Neural cell (in vitro differentiated cells): ENCODE results near the gene CTDP1. TPM values are rescaled to one million over a fixed set of nuclear protein-coding genes. Genes with fewer than 3 reads are reported as not detected.
"Not testable (repeated sequence)": the region's sequence is repeated elsewhere in the genome, so short reads cannot be mapped to it uniquely, and the experiment has no call there.

Experiments used
- H2AFZ ChIP-seq: fragments of 200-600, 300-800 bp; sonication (generic), shearing (Covaris generic); 2 replicates; pipeline ENCODE4 v1.6.0; 2014; ENCODE audit warnings: low read depth, mild to moderate bottlenecking, antibody characterized with exemption, low read length, moderate library complexity
- H3F3A ChIP-seq: fragments of 200-600 bp; shearing (Covaris generic); 2 replicates; pipeline ENCODE4 v1.6.1; 2016; ENCODE audit warnings: mild to moderate bottlenecking, moderate library complexity, mixed read lengths, antibody characterized with exemption, low read length; ENCODE audit not compliant: insufficient read depth, poor library complexity, severe bottlenecking
- H3K27ac ChIP-seq: fragments of 200-600, 300-800 bp; sonication (generic), shearing (Covaris generic); 2 replicates; pipeline ENCODE4 v1.5.1; 2014; ENCODE audit warnings: mild to moderate bottlenecking, low read length, moderate library complexity
- H3K27me3 ChIP-seq: fragments of 300-800, 200-600 bp; sonication (generic), shearing (Covaris generic); 2 replicates; pipeline ENCODE4 v1.6.0; 2014; ENCODE audit warnings: mild to moderate bottlenecking, low read depth, low read length, moderate library complexity; ENCODE audit not compliant: insufficient read depth
- H3K36me3 ChIP-seq: fragments of 300-800, 200-600 bp; sonication (generic), shearing (Covaris generic); 2 replicates; pipeline ENCODE4 v1.5.1; 2014; ENCODE audit warnings: mild to moderate bottlenecking, antibody characterized with exemption, low read length, moderate library complexity; ENCODE audit not compliant: insufficient read depth
- H3K4me2 ChIP-seq: fragments of 300-800, 200-600 bp; sonication (generic), shearing (Covaris generic); 2 replicates; pipeline ENCODE4 v1.6.0; 2014; ENCODE audit warnings: mild to moderate bottlenecking, low read length
- H3K4me3 ChIP-seq: fragments of 300-800, 200-600 bp; sonication (generic), shearing (Covaris generic); 2 replicates; pipeline ENCODE4 v1.5.1; 2014; ENCODE audit warnings: mild to moderate bottlenecking, low read length, moderate library complexity
- H3K79me2 ChIP-seq: fragments of 200-600 bp; shearing (Covaris generic); replicated peaks from 2 replicates; pipeline ENCODE4 v1.6.0; 2014; ENCODE audit warnings: mild to moderate bottlenecking, low read length, moderate library complexity; ENCODE audit not compliant: insufficient read depth
- H3K9ac ChIP-seq: fragments of 300-800, 200-600 bp; sonication (generic), shearing (Covaris generic); 2 replicates; pipeline ENCODE4 v1.6.1; 2016; ENCODE audit warnings: mild to moderate bottlenecking, low read length, mixed read lengths
- H3K9me2 ChIP-seq: fragments of 200-600 bp; shearing (Covaris generic); 2 replicates; pipeline ENCODE4 v1.6.1; 2016; ENCODE audit warnings: mild to moderate bottlenecking, low read length, mixed read lengths; ENCODE audit not compliant: insufficient read depth
- H3K9me3 ChIP-seq: fragments of 200-600, 300-800 bp; sonication (generic), shearing (Covaris generic); 2 replicates; pipeline ENCODE4 v1.6.1; 2016; ENCODE audit warnings: mild to moderate bottlenecking, mixed run types, low read length, moderate library complexity, mixed read lengths
- H4K20me1 ChIP-seq: fragments of 200-600 bp; shearing (Covaris generic); 2 replicates; pipeline ENCODE4 v1.6.1; 2016; ENCODE audit warnings: mild to moderate bottlenecking, mixed run types; ENCODE audit not compliant: insufficient read depth
- CTCF ChIP-seq: fragments of 450-650 bp; IDR thresholded peaks from 2 replicates; pipeline ENCODE4 v1.5.1; 2014; ENCODE audit warnings: antibody characterized with exemption, mild to moderate bottlenecking, moderate library complexity; ENCODE audit not compliant: poor library complexity, severe bottlenecking
- EP300 ChIP-seq: fragments of 450-650 bp; conservative IDR thresholded peaks from 2 replicates; pipeline ENCODE4 v1.6.1; 2014; ENCODE audit warnings: antibody characterized with exemption, mild to moderate bottlenecking, moderate library complexity; ENCODE audit not compliant: poor library complexity, severe bottlenecking
- EZH2 ChIP-seq: fragments of 200-600, 300-800 bp; shearing (Covaris generic), sonication (generic); IDR thresholded peaks from 2 replicates; pipeline ENCODE4 v1.6.1; 2014; ENCODE audit warnings: antibody characterized with exemption, low read length, borderline replicate concordance, mild to moderate bottlenecking; ENCODE audit not compliant: insufficient read depth, poor library complexity, severe bottlenecking
- MXI1 ChIP-seq: fragments of 450-650 bp; conservative IDR thresholded peaks from 2 replicates; pipeline ENCODE4 v1.6.1; 2014; ENCODE audit warnings: antibody characterized with exemption, mild to moderate bottlenecking; ENCODE audit not compliant: poor library complexity, severe bottlenecking
- POLR2AphosphoS5 ChIP-seq: IDR thresholded peaks from 2 replicates; pipeline ENCODE4 v1.6.1; 2012
- RAD21 ChIP-seq: fragments of 450-650 bp; conservative IDR thresholded peaks from 2 replicates; pipeline ENCODE4 v1.6.1; 2014; ENCODE audit warnings: antibody characterized with exemption, mild to moderate bottlenecking, moderate library complexity
- REST ChIP-seq: IDR thresholded peaks from 2 replicates; pipeline ENCODE4 v1.6.1; 2012; ENCODE audit warnings: borderline replicate concordance
- SMC3 ChIP-seq: fragments of 450-650 bp; conservative IDR thresholded peaks from 2 replicates; pipeline ENCODE4 v1.6.1; 2014; ENCODE audit warnings: antibody characterized with exemption, mild to moderate bottlenecking, moderate library complexity; ENCODE audit not compliant: poor library complexity
- TAF1 ChIP-seq: IDR thresholded peaks from 2 replicates; pipeline ENCODE4 v1.6.1; 2012; ENCODE audit warnings: low read depth
- polyA plus RNA-seq: library from polyadenylated mRNA; depleted of rRNA; stranded (reverse); fragments of >200 nt; gene quantifications from 2 replicates; pipeline ENCODE4 v1.2.3, GENCODE V29; 2014

Gene CTDP1
- polyA plus RNA-seq, 1 donor from 2014 or later, result 22.3 TPM

DNA sequence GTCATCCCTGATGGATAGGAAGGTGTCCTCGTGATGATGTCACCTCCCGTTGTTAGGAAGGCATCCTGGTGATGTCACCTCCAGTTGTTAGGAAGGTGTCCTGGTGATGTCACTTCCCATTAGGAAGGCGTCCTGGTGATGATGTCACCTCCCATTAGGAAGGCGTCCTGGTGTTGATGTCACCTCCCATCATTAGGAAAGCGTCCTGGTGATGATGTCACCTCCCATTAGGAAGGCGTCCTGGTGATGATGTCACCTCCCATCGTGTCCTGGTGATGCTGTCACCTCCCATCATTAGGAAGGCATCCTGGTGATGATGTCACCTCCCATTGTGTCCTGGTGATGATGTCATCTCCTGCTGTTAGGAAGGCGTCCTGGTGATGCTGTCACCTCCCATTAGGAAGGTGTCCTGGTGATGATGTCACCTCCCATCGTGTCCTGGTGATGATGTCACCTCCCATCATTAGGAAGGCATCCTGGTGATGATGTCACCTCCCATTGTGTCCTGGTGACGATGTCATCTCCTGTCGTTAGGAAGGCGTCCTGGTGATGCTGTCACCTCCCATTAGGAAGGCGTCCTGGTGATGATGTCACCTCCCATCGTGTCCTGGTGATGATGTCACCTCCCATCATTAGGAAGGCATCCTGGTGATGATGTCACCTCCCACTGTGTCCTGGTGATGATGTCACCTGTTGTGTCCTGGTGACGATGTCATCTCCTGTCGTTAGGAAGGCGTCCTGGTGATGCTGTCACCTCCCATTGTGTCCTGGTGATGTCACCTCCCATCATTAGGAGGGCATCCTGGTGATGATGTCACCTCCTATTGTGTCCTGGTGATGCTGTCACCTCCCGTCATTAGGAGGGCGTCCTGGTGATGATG lies 40.1 kb downstream of the CTDP1 start:
- not testable (repeated sequence) for H3K9me3 ChIP-seq, H3K27ac ChIP-seq, H4K20me1 ChIP-seq, H3K27me3 ChIP-seq, H3K9ac ChIP-seq, H2AFZ ChIP-seq, H3K36me3 ChIP-seq, H3K4me2 ChIP-seq, H3K9me2 ChIP-seq, H3K79me2 ChIP-seq, H3K4me3 ChIP-seq, H3F3A ChIP-seq
- TF ChIP-seq REST, result peak; percentile 47

DNA sequence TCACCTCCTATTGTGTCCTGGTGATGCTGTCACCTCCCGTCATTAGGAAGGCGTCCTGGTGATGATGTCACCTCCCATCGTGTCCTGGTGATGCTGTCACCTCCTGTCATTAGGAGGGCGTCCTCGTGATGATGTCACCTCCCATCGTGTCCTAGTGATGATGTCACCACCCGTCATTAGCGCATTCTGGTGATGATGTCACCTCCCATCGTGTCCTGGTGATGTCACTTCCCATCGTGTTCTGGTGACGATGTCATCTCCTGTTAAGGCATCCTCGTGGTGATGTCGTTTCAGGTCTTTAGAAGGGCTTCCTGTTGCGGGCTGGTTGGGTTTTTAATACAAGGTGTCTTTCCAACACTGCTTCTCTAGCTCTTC lies 40.7 kb downstream of the CTDP1 start:
- no peak overlapping the region for H3K4me3 ChIP-seq
- no peaks in the 10 kb centered on the region for H3K27me3 ChIP-seq
- H3K27ac ChIP-seq, result no peak overlapping the region
- TF ChIP-seq RAD21 (no peak), MXI1 (no peak), POLR2AphosphoS5 (no peak)
- no peaks in the 10 kb centered on the region for H3F3A ChIP-seq
- no peak overlapping the region for H2AFZ ChIP-seq
- no peaks in the 10 kb centered on the region for H4K20me1 ChIP-seq
- no peaks in the 10 kb centered on the region for H3K9me3 ChIP-seq
- H3K9ac ChIP-seq, result no peak overlapping the region
- no peak overlapping the region for H3K4me2 ChIP-seq
- H3K36me3 ChIP-seq, result no peaks in the 10 kb centered on the region
- no peaks in the 10 kb centered on the region for H3K79me2 ChIP-seq
- H3K9me2 ChIP-seq, result no peaks in the 10 kb centered on the region

DNA sequence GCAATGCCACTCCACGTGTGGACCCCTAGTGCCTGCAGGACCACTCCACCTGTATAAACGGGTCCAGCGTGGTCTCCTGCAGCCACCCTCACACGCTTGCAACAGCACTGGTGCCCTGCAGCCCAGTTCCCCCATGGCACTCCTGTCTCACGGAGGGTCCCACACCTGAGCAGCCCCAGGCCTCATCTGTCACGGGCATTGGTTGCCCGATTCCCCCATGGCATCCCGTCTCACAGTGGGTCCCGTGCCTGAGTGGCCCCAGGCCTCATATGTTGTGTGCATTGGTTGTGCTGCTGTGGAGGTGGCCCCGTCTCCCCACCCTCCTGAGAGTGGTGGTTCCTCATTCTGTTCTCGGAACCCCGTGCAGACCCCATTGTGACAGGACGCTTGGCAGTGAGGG lies 43.4 kb downstream of the CTDP1 start:
- H2AFZ ChIP-seq, result no peak overlapping the region
- TF ChIP-seq POLR2AphosphoS5, result no peak
- TF ChIP-seq SMC3, result no peak
- no peak for TF ChIP-seq TAF1
- no peak for TF ChIP-seq MXI1
- no peak for TF ChIP-seq RAD21
- TF ChIP-seq EP300, result no peak
- no peak for TF ChIP-seq REST
- no peak for TF ChIP-seq CTCF
- TF ChIP-seq EZH2, result no peak
- H3K36me3 ChIP-seq, result peaks cover 6% of the 10 kb centered on the region
- no peaks in the 10 kb centered on the region for H3K9me3 ChIP-seq
- H3K27ac ChIP-seq, result no peak overlapping the region
- H3F3A ChIP-seq, result no peaks in the 10 kb centered on the region
- no peaks in the 10 kb centered on the region for H3K9me2 ChIP-seq
- H4K20me1 ChIP-seq, result no peaks in the 10 kb centered on the region
- no peaks in the 10 kb centered on the region for H3K79me2 ChIP-seq
- H3K27me3 ChIP-seq, result no peaks in the 10 kb centered on the region
- no peak overlapping the region for H3K4me3 ChIP-seq
- H3K4me2 ChIP-seq, result no peak overlapping the region
- no peak overlapping the region for H3K9ac ChIP-seq
